ENCODE measurements around the gene TRPM3. TPM values are rescaled to one million over a fixed set of nuclear protein-coding genes. Genes with fewer than 3 reads are reported as not detected.
A peak's percentile ranks its signal among the peaks of the same experiment; 100 is the strongest.

Gene TRPM3
- polyA plus RNA-seq, 3 donors, result not detected

DNA sequence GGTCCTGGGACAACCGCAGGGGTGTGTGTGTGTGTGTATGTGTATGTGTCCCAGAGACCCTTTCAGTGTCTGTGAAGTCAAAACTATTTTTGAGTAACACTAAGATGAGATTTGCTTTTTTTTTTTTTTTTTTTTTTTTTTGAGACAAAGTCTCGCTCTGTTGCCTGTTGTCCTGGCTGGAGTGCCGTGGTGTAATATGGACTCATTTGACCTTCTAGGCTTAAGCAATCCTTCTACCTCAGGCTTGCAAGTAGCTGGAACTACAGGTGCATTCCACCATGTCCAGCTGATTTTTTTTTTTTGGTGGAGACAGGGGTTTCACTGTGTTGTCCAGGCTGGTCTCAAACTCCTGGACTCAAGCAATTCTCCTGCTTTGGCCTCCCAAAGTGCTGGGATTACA lies 609.6 kb downstream of the TRPM3 start:
- Histone ChIP-seq H3K27me3 (ENCODE audit: control insufficient read depth in 2 of 2, insufficient read depth in 2 of 2, low read length in 2 of 2) (no peaks in the 10 kb centered on the region), H2AFZ (ENCODE audit: insufficient read depth, low read depth, low read length, poor library complexity, severe bottlenecking) (no peak overlapping the region), H3K9ac (ENCODE audit: insufficient read depth, low read length, poor library complexity, severe bottlenecking) (no peak overlapping the region), H4K20me1 (ENCODE audit: insufficient read depth, low read length) (no peaks in the 10 kb centered on the region), H3K36me3 (replicated peaks in 1 of 2; ENCODE audit: control insufficient read depth in 1 of 2, insufficient read depth in 2 of 2, low read length in 2 of 2) (no peaks in the 10 kb centered on the region), H3K4me1 (ENCODE audit: control insufficient read depth in 1 of 2, insufficient read depth in 2 of 2, low read length in 2 of 2) (no peaks in the 10 kb centered on the region), H3K9me3 (replicated peaks in 1 of 2; ENCODE audit: control insufficient read depth in 1 of 2, insufficient read depth in 1 of 2, low read length in 2 of 2) (no peaks in the 10 kb centered on the region), H3K4me2 (replicated peaks; ENCODE audit: extremely low read depth, low read length, poor library complexity, severe bottlenecking) (no peak overlapping the region), H3K4me3 (replicated peaks in 1 of 3; ENCODE audit: low read depth in 2 of 3, low read length in 3 of 3) (no peak overlapping the region), H3K27ac (ENCODE audit: low read depth in 1 of 2, low read length in 2 of 2) (no peak overlapping the region), H3K79me2 (ENCODE audit: insufficient read depth, low read length) (no peaks in the 10 kb centered on the region)
- Mint-ChIP-seq H3K27me3 (ENCODE audit: low read depth in 3 of 3) (peaks cover 0 to 2% (median 2%) of the 10 kb centered on the region in 3 donors), H3K4me1 (peaks cover 2% of the 10 kb centered on the region), H3K36me3 (no peaks in the 10 kb centered on the region), H3K27ac (no peak overlapping the region), H3K4me3 (no peak overlapping the region), H3K9me3 (no peaks in the 10 kb centered on the region)
- no CpG with 5 or more reads among the region's 3 CpGs for WGBS (ENCODE audit: insufficient coverage)
- intact Hi-C loops (cut with micrococcal nuclease), result no loop called here
- TF ChIP-seq, protein P1, sequence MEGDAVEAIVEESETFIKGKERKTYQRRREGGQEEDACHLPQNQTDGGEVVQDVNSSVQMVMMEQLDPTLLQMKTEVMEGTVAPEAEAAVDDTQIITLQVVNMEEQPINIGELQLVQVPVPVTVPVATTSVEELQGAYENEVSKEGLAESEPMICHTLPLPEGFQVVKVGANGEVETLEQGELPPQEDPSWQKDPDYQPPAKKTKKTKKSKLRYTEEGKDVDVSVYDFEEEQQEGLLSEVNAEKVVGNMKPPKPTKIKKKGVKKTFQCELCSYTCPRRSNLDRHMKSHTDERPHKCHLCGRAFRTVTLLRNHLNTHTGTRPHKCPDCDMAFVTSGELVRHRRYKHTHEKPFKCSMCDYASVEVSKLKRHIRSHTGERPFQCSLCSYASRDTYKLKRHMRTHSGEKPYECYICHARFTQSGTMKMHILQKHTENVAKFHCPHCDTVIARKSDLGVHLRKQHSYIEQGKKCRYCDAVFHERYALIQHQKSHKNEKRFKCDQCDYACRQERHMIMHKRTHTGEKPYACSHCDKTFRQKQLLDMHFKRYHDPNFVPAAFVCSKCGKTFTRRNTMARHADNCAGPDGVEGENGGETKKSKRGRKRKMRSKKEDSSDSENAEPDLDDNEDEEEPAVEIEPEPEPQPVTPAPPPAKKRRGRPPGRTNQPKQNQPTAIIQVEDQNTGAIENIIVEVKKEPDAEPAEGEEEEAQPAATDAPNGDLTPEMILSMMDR (IDR thresholded peaks at IDR 0.05), result no peak
- DNase-seq, result no peak

DNA sequence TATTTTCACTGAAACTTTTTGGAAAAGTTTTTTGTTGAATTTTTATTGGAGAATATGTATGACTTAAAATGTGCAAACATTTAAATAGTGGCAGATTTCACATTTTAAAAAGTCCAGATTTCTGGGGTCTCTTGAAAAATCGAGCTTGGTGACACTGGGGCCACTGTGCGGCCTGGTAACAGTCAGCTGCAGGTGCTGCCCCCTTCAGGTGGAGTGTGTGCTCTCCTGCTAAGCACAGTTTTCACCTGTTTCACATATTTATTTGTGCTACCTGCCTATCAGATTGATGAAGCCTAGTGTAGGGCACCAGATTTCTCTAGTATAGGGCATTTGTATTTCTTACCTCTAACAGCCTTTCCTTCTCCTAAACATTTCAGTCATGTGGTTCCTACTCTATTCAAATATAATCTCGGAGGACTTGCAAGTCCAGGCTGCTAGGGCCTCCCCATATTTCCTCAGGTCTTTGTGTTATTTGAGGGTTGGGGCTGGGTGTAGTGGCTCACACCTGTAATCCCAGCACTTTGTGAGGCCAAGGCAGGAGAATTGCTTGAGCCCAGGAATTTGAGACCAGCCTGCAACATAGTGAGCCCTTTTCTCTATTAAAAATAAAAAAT lies 611.2 kb downstream of the TRPM3 start:
- Histone ChIP-seq H3K79me2 (ENCODE audit: insufficient read depth, low read length) (no peaks in the 10 kb centered on the region), H3K27me3 (ENCODE audit: control insufficient read depth in 2 of 2, insufficient read depth in 2 of 2, low read length in 2 of 2) (no peaks in the 10 kb centered on the region), H2AFZ (ENCODE audit: insufficient read depth, low read depth, low read length, poor library complexity, severe bottlenecking) (no peak overlapping the region), H3K36me3 (replicated peaks in 1 of 2; ENCODE audit: control insufficient read depth in 1 of 2, insufficient read depth in 2 of 2, low read length in 2 of 2) (no peaks in the 10 kb centered on the region), H3K9ac (ENCODE audit: insufficient read depth, low read length, poor library complexity, severe bottlenecking) (no peak overlapping the region), H3K4me1 (ENCODE audit: control insufficient read depth in 1 of 2, insufficient read depth in 2 of 2, low read length in 2 of 2) (peaks cover 2 to 4% of the 10 kb centered on the region in 2 donors), H3K4me2 (replicated peaks; ENCODE audit: extremely low read depth, low read length, poor library complexity, severe bottlenecking) (no peak overlapping the region), H3K4me3 (replicated peaks in 1 of 3; ENCODE audit: low read depth in 2 of 3, low read length in 3 of 3) (no peak overlapping the region), H3K27ac (ENCODE audit: low read depth in 1 of 2, low read length in 2 of 2) (no peak overlapping the region), H4K20me1 (ENCODE audit: insufficient read depth, low read length) (no peaks in the 10 kb centered on the region), H3K9me3 (replicated peaks in 1 of 2; ENCODE audit: control insufficient read depth in 1 of 2, insufficient read depth in 1 of 2, low read length in 2 of 2) (no peaks in the 10 kb centered on the region)
- DNase-seq, result peak in 2 of 3 donors; percentile 10 to 25
- intact Hi-C loops (cut with micrococcal nuclease), result no loop called here
- no peaks in the 10 kb centered on the region for H3K36me3 Mint-ChIP-seq
- H3K4me1 Mint-ChIP-seq, result peaks cover 10% of the 10 kb centered on the region
- whole genome bisulfite sequencing (ENCODE audit: insufficient coverage), result 92% methylated on average over 2 of the region's 3 CpGs
- no peak overlapping the region for H3K27ac Mint-ChIP-seq
- H3K9me3 Mint-ChIP-seq, result no peaks in the 10 kb centered on the region
- TF ChIP-seq, protein P1 (IDR thresholded peaks at IDR 0.05), result peak; percentile 59
- H3K27me3 Mint-ChIP-seq (ENCODE audit: low read depth in 3 of 3), result peaks cover 0 to 2% (median 0%) of the 10 kb centered on the region in 3 donors
- H3K4me3 Mint-ChIP-seq, result no peak overlapping the region

Measured in CD14-positive monocyte (primary cell).